Measurements from ENCODE around the gene APP.

APP gene

DNA sequence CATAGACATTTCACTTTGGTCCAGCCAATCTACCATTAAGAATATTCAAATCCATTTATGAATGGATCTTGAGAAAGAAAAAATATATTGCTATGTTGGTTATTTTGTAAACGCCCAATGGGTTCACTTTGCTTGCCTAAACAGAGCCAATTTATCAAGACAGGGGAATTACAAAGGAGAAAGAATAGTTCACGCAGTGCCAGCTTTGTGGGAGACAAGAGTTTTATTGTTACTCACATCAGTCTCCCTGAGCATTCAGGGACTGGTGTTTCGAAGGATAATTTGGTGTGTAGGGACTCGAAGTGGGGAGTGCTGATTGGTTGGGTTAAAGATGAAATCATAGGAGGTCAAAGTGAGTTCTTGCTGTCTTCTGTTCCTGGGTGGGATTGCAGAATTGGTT, 300.5 kb downstream of the APP start:
- DNase-seq (ENCODE audit: low read depth): no peak

- no peak for DNase-seq (ENCODE audit: low read depth)
Observed at GRCh38 chr21:25867061-25867460, 303.5 kb downstream of the APP start.

GRCh38 chr21:25863747-25864146, 306.8 kb downstream of the APP start:
- no peak for DNase-seq (ENCODE audit: low read depth)

- DNase-seq (ENCODE audit: low read depth): no peak
Observed at GRCh38 chr21:25863031-25863430, 307.5 kb downstream of the APP start.

- no peak for DNase-seq (ENCODE audit: low read depth)
Observed at GRCh38 chr21:25862596-25862995, 308.0 kb downstream of the APP start.

- DNase-seq (ENCODE audit: low read depth): no peak
Observed at GRCh38 chr21:25862112-25862511, 308.5 kb downstream of the APP start.

DNA sequence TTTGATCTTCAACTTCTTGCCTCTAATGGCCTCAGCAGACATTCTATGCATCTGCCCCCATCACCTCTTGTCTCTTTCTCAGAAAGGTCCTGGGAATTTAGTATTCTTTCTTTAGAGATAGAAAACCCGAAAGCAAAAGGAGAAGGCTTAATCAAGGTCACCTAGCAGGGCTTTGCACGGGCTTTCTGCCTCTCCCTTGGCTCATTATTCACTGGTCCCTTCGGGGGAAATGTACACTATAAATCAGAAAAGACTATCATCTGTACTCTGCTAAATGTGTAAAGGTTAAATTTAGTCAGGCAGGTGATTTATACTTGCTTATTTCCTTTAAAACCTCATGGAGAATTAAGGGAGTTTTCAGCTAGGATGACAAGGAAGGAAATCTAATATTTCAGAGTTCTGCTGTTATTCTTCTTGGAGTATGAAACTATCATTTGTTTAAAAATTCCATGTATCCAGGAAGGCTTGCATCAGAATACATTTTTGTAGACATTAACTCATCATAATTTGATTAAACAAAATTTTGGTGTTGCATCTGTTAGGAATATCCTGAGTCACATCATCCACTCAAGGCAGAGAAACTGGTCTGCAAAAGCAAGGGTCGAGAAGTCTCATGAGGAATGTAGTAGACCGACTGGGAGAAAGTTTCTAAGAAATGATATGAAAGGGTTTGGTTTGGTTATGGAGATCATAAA, 311.2 kb downstream of the APP start:
- DNase-seq (ENCODE audit: low read depth): no peak

DNA sequence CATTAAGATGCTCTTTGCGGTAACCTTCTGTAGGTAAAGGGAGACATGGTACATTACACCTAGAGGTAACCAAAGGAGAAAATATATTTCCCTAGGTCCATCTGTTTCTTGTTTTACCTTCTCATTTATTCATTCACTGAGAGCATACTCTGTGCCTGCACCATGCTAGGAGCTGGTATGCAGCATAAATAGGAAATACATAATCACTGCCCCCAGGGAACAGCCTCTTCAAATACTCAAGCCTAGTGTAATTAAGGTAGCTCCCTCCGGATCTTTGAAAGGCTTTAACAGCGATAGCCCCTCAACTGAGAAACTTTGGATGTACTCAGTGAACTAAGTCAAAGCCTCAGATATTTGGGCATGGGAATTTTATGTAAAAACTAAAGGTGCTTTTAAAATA, 312.2 kb downstream of the APP start:
- no peak for DNase-seq (ENCODE audit: low read depth)

DNA sequence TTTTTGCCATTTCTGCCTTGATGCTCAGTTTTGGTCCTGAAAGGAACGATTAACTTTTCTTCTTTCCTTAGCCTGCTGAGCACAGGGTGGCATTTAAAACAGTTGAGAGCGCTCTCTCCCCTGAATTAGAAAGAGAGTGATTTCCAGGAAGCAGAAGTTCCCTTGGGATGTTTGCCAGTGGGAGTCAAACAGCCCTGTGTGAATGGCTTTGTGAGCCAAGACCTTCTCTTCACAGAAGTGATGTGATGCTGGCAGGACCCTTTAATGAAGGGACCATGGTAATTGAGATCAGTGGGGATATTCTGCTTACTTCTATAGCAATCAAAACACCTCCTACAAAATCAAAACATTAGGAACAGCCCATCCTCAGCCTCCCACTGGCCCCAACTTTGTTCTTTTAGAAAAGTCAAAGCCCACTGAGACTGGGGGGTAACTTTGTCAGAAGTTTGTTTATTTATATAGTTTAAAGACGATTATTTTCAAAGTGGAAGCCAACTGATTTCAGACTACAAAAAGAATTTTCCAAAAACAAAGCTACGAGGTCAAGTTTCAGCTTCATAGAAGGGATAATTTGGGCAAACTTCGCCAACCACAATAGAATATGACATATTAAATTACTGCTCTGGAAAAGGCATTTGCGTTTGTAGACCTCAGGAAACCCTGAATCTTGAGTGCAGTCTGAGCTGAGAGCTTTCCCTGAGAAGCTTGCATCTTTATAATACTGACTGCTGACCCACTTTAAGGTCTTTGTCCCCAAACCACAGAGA, 313.1 kb downstream of the APP start:
- no peak for DNase-seq (ENCODE audit: low read depth)

DNA sequence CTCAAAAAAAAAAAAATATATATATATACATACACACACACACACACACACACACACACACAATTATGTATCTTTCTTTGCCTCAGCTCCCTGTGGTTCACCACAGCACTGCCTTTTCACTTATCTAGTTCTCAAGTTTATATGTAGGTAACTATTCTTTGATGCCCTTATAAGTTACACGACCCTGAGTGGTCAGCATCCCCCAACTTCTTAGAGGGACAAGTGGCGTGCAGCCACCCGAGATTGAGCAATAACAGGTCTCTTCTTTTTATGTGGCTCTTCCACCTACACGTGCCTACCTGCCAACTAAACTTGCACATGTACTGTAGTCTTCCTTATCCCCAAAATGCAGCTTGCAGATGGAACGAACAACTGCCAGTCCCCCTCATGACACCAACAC, 315.0 kb downstream of the APP start:
- DNase-seq (ENCODE audit: low read depth): no peak

- DNase-seq (ENCODE audit: low read depth): no peak
Observed at GRCh38 chr21:25850126-25850842, 320.3 kb downstream of the APP start.

DNA sequence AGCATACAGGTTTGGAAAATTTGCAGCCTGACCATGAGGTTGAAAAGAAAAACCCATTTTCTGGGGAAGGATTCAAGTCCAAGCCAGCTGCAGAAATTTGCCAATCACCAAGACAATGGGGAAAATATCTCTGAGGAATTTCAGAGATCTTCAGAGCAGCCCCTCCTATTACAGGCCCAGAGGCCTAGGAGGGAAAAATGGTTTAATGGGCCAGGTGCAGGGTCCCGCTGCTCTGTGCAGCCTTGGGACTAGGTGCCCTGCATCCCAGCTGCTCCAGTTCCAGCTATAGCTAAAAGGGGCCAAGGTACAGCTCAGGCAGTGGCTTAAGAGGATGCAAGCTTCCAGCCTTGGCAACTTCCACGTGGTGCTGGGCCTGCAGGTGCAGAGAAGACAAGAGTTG, 322.3 kb downstream of the APP start:
- DNase-seq (ENCODE audit: low read depth): no peak

- no peak for DNase-seq (ENCODE audit: low read depth)
Observed at GRCh38 chr21:25845729-25846256, 324.8 kb downstream of the APP start.

- no peak for DNase-seq (ENCODE audit: low read depth)
Observed at GRCh38 chr21:25842925-25843324, 327.6 kb downstream of the APP start.

GRCh38 chr21:25838809-25839208, 331.8 kb downstream of the APP start:
- DNase-seq (ENCODE audit: low read depth): no peak

GRCh38 chr21:25837533-25838265, 332.9 kb downstream of the APP start:
- DNase-seq (ENCODE audit: low read depth): no peak

DNA sequence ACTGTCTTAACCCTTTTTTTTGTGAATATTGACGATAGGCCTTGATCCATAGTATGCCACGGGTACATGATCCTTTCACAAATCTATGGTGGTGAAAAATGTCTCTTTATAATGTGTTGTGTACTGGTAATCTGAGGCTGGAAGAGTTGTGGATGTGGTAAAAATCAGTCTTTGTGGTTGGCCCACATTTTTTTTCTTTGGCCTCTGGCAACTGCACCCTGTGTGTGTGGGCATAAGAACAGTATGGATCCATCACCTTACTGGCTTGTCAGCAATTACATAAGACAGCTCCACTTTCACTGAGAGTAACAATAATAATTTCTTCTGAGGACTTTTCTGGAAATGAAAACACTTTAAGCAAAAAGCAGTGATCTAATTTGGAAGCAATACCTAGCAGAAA, 334.2 kb downstream of the APP start:
- no peak for DNase-seq (ENCODE audit: low read depth)

- no peak for DNase-seq (ENCODE audit: low read depth)
Observed at GRCh38 chr21:25834381-25834780, 336.2 kb downstream of the APP start.

DNA sequence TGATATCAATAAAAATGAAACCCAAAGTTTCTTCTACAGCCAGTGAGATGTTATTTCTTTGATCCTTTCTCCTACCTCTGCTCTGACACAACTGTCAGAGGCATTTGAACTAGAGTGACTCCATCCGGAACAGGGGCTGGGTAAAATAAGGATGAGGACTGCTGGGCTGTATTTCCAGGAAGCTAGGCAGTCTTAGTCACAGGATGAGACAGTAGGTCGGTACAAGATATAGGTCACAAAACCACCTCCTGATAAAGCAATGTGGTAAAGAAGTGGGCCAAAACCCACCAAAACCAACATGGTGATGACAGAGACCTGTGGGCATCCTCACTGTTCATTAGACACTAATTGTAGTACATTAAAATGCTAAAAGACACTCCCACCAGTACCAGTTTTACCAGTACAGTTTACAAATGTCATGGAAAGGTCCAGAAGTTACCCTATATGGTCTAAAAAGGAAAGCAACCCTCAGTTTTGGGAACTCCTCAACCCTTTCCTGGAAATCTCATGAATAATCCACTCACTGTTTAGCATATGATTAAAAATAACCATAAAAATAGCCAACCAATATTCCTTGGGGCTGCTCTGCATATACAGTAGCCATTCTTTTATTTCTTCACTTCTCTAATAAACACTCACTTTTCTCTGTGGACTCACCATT, 339.1 kb downstream of the APP start:
- DNase-seq (ENCODE audit: low read depth): no peak
